GM21737 (cell line): ENCODE measurements around the gene USP2.

Source experiments
- ATAC-seq: cut with Tn5 transposase; IDR thresholded peaks from one replicate; pipeline ENCODE4 v1.9.1; 2021; ENCODE audit warnings: mild to moderate bottlenecking, moderate library complexity; ENCODE audit not compliant: unreplicated experiment

USP2 gene

DNA sequence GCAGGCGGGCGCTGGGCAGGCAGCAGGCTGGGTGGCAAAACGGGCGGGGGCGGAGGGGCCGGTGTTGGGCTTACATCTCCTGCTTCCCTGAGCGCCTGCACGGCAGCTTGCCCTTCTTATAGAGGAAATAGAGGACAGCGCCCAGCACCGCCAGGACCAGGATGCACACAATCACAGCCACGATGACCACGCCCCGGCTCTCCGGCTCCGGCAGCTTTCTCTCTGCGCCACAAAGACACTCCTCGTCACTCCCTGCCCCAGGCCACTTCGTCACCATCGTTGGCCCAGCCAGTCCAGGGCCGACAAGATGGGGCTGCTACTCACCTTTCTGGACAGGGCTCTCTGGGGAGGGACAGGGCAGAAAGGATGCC lies 70.8 kb downstream of the USP2 start:
- ATAC-seq = no peak

- ATAC-seq = no peak
These were observed 71.4 kb downstream of the USP2 start for GRCh38 chr11:119309953-119310681.

- ATAC-seq = no peak
These were observed 72.1 kb downstream of the USP2 start for GRCh38 chr11:119309411-119309810.

- ATAC-seq = no peak
These were observed 73.5 kb downstream of the USP2 start for GRCh38 chr11:119307974-119308373.

GRCh38 chr11:119307219-119307618 lies 74.3 kb downstream of the USP2 start:
- no peak for ATAC-seq

DNA sequence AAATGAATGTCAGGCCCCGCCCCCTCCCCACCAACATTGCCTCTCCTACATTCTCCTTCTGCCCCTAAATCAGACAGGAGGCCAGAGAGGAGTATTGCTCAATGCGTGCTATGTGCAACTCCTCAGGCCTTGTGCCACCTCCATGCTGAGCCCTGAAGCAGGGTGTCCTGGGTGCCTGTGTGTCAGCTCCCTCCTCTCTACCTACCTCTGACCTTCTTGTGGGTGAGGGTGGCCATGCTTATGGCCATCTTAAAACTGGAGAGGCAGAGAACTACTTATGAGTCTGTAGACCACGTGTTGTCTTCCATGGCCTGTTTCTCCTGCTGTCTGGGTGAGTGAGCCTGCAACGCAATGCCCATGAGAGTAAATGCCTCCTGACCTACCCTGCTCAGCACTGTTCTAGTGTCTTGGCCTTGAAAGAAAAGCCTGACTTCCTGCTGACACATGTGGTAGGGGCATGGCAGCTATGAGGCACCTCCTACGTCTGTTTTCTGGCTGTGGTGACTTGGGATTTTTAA lies 75.1 kb downstream of the USP2 start:
- ATAC-seq = no peak

GRCh38 chr11:119305556-119306372 lies 75.7 kb downstream of the USP2 start:
- no peak for ATAC-seq
